Measurements from ENCODE around the gene CRLF1.

- TF ChIP-seq CTCF (IDR thresholded peaks at IDR 0.05; ENCODE audit: low read length) (no peak), EZH2 (IDR thresholded peaks at IDR 0.05; ENCODE audit: borderline replicate concordance, low read length) (no peak)
Observed at GRCh38 chr19:18654469-18654868, 47.9 kb upstream of the CRLF1 start.

Measured in OCI-LY1 (cell line).